GM18909 (cell line): Measurements from ENCODE around the gene KLHDC10.
"Not testable (repeated sequence)": the region's sequence is repeated elsewhere in the genome, so short reads cannot be mapped to it uniquely, and the experiment has no call there.

Experiments used
- ATAC-seq: cut with Tn5 transposase; IDR thresholded peaks from one replicate; pipeline ENCODE4 v1.9.1; 2021; ENCODE audit warnings: mild to moderate bottlenecking; ENCODE audit not compliant: unreplicated experiment, poor library complexity

Gene KLHDC10

DNA sequence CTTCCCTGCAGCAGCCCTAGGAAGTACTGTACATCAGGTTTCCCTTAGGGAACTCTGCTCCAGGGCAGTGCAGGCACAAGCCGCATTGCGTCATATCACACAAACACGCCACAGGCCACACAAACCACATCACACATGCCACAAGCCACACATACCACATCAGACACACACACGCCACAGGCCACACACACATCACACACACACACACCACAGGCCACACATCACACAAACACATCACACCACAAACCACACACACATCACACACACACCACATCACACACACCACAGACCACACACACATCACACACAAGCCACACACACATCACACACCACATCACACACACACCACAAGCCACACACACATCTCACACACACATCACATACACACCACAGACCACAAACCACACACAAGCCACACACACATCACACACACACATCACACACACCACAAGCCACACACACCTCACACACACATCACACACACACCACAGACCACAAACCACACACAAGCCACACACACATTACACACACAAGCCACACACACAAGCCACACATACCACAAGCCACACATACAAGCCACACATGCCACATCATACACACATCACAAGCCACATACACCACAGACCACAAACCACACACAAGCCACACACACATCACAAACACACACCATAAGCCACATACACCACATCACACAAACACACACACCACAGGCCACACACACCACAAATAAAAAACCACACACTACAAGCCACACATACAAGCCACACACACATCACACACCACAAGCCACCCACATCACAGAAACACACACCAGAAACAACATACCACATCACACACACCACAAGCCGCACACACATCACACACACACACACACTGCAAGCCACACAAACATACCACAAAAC, 81.5 kb downstream of the KLHDC10 start:
- ATAC-seq = no peak

DNA sequence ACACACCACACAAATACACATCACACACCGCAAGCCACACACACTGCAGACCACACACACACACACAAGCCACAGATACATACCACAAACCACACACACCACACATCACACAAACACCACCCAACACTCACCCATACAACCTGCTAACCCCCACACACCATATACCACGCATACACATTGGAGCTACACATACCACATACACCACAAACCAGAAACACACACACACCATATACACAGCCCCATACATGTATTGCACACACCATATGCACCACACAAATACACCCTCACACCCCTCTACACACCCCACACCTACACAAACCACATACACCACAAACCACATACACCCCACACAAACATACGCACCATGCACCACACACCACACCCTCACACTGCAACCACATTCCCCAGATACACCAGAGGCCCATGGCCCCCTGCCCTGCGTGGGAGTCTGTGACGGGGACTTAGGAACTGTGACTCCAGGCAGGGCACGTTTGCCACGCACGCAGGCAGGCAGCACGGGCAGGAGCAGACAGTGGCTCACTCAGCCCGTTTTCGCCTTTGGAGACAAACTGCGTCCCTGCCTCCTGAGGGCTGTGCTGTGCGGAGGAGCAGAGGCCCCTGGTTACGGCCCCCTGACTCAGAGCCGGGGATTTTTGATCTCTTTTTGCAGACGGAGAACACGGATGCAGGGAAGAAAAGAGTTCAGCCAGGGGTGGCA, 82.3 kb downstream of the KLHDC10 start:
- no peak for ATAC-seq

DNA sequence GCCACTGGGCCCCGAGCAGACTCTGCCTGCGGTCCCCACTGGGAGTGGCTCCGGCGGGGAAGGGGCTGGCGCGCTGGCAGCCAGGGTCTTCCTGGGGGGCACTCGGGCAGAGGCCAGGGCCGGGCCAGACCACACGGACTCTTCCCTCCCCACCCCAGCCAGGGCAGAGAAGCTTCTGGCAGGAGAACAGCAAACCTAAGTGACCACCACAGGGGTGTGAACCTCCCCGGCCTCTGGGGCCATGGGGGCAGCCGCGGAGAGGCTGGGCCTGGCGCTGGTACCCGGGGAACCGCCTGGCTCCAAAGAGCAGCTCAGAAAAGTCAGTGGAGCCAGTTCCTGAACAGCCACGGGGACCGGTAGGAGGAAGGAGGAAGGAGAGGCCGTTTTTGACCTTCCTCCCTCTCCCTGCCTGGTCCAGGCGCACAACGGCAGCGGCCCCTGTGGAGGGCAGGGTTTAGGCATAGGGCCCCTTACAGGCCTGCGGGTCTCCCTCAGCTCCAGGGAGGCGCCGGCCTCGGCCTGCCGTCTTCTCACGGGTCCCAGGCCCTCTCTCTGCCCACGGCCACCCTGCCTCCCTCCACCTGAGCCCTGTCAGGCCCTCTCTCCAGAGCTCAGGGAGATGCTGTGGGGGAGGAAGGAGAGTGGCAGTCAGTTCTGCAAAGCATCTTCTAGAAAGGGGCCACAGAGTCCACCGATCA, 83.0 kb downstream of the KLHDC10 start:
- ATAC-seq = no peak

DNA sequence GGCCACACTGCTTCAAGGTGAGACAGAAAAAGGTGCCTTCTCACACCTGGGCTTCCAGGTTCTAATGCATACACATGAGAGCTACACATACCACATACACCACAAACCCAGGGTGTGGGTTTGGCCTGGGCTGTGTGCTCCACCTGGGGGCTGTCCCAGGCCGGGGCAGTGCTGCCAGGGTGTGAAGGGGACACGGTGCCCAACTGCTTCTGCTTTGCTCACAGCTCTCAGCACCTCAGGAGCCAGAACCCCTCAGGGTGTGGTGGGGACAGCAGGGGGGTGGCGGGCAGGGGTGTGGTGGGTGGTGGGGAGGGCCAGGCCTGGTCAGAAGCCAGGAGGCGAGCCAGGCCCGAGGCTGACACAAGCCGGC, 83.8 kb downstream of the KLHDC10 start:
- no peak for ATAC-seq

DNA sequence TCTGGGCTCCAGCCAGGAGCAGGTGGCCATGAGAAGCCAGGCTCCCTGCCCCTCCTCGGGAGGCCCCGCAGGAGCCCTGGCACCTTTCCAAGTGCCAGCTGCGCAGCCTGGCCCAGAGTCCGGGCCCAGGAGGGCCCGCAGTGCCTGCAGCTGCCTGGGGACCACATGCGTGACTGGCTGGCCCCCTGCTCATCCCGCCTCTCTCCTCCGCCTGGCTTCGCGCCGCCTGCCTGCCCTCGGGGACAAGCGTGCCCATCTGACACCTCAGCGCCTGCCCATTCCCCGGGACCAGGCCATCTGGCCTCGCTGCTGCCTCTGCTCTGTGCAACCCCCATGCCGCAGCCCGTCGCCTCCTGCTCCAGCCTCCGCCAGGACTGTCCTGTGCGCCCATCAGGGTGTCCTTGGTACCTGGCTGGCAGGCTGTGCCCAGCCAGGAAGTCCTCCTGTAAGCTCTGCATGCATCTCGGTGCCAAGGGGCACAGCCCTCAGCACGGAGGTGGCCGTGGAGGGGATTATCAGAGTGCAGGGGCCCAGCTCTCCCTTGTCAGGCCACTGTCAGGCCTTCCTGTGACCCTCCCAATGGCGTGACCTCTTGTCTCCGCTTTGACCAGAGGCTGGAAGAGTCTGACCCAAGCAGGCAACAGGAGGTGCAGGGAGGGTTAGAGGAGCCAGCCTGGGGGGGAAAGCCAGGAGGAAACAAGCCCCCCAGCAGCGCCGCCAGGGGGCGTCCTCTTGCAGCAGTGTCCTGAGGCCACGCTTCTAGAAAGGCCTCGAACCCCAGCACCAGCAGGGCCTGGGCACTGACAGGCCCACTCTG, 84.4 kb downstream of the KLHDC10 start:
- ATAC-seq = no peak

DNA sequence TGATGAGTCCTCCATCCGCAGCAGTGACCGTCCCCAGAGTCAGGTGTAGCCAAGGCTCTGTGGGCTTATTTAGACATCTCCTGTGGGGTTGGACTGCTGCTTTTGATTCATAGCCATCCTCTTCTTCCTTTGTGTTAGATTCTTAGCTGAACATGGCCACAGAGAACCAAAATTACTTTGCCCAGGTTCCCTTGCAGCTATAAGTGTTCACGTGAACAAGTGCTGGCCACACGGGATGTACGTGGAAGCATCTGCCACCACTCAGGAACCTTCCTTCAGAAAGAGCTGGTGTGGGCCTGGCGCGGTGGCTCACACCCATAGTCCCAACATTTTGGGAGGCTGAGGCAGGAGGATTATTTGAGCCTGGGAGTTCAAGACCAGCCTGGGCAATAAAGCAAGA, 85.8 kb downstream of the KLHDC10 start:
- ATAC-seq = no peak

DNA sequence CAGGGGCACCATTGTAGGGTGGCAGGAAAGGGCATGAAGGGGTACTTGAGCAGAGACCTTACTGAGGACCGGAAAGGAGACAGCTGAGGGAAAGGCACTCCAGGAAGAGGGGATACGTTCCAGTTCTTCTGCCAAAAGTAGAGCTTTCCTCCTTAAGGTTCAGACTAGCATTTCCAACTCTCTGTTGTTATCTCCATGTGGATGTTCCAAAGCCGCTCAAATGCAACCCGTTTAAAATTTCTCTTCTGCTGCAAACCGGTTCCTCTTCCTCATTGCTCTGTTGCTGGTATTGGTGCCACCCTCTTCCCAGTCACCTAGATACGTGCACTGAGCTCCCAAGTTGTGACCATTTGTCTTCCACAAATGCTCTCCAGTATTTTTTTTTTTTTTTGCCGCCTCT, 87.4 kb downstream of the KLHDC10 start:
- ATAC-seq = no peak

DNA sequence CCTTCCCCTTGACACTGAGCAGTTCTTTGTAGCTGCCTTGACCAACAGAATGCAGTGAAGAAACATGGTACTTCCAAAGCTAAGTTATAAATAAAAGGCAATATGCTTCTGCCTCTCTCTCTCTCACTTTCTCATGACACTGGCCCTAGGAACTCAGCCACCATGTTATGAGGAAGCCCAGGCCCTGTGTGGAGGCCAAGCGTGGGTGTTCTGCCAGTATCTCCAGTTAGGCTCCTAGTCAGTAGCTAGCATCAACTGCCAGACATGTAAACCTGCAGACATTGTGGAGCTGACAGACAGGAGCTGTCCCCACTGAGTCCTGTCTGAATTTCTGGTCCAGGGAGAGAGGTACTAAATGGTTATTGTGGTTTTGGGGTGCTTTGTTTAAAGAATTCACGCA, 89.7 kb downstream of the KLHDC10 start:
- ATAC-seq = no peak

DNA sequence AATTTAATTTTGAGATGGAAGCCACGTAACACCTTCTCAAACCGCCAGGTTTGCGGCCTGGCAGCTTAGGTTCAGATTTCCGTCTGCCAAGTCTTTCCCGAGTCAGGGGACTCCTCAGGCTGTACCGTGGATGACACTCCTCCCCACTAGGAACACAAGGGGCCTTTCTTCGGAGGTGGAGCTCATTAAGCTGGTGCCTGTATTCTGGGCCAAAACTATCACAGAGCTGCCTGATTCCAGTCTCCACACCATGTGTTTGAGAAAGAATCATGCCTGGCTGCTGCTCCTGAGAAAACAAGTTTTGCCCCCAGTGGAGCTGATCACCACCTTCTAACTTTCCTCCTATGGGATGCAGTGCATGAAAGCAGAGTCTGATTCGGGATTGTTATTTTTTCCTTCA, 90.1 kb downstream of the KLHDC10 start:
- ATAC-seq = no peak

DNA sequence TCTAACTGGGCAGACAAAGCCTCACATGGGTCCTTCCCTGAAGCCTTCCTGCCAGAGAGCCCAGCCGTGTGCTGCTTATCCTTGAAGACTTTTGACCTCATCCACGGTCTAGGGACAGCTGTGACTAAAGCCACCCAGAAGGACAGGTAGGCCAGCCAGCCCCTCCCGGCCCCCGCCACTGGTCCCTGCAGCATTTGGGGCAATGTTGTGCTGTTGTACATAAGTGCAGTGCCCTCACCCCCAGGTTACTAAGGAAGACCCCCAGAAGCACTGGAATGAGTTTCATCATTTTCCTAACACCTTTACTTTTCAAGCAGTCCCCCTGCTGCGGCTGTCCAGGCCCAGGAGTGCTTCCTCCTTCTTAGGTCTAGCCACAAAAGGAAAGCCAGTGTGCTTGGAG, 91.9 kb downstream of the KLHDC10 start:
- ATAC-seq = no peak

DNA sequence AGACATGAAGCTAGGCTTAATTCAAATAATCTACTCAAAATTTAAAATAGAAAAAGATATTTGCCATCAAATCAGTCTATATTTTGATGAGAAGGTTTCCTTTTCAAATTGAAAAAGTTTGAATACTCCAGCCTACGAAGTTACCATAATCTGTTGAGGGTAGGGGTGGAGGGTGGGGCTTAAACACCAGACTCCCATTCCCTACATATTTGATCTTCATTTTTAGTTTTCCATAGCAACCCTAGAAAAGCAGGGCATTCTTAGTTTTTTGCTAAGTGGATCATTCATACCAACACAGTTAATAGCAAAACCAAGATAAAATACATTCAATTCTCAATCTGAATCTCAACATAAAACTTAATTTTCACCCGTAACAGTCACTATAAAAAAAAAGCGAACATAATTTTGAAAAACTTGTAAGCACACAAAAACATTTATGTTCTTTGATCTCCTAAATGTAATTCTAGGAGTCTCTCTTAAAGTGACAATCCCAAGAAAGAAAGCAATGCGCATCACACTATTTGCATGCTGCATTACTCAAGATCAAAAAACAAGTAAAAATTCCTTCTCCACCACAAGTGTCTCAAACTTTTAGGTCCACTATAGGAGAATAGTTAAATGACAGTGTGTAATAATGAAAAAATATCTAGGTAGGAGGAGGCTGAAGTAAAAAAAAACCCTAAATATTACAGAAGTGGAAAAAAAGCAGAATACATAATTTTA, 104.1 kb downstream of the KLHDC10 start:
- ATAC-seq = no peak

DNA sequence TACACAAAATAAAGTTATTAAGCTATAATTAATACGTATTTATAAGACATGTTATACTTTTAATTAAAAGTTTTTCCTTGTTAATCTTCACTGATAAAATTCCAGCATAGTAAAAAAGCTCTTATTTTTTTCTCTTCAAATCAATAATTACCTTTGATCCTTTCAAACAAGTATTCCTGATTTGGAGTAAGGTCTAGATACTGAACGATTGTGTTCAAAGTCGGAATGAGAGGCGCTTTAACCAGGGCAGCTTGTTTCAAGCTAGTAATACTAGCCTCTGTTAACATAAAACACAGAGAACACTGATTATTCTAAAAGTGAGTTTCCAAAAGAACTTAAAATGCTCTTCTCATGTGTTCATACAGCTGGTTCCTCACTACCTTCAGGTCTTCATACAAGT, 107.9 kb downstream of the KLHDC10 start:
- ATAC-seq = no peak

DNA sequence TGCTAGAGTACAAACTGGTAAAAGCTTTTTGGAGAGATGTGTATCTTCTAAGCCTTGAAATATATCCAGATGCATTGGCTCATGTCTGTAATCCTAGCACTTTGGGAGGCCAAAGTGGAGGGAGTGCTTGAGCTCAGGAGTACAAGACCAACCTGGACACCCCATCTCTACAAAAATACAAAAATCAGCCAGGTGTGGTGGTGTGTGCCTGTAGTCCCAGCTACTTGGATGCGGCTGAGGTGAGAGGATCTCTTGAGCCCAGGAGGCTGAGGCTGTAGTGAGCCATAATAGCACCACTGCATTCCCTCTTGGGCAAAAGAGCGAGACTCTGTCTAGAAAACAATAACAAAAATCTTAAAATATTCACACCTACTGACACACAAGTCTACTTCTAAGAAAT, 109.3 kb downstream of the KLHDC10 start:
- ATAC-seq = no peak

DNA sequence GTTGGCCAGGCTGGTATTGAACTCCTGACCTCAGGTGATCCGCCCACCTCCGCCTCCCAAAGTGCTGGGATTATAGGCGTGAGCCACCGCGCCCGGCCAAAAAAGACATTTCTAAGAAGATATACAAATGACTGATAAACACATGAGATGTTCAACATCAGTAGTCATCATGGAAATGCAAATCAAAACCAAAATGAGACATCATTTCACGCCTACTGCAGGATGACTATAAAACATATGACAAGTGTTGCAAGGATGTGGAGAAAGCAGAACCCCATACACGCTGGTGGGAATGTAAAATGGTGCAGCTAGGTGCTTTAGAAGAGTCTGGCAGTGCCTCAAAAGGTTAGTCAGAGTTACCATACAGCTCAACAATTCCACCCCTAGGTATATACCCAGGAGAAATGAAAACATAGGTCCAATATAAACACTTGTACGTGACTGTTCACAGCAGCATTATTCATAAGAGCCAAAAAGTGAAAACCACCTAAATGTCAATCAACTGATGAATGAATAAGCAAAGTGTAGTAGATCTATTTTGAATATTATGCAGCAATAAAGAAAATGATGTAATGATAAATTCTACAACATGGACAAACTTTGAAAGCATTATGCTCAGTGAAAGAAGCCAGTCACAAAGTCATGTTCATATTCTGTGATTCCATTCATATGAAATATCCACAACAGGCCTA, 110.4 kb downstream of the KLHDC10 start:
- ATAC-seq = no peak

DNA sequence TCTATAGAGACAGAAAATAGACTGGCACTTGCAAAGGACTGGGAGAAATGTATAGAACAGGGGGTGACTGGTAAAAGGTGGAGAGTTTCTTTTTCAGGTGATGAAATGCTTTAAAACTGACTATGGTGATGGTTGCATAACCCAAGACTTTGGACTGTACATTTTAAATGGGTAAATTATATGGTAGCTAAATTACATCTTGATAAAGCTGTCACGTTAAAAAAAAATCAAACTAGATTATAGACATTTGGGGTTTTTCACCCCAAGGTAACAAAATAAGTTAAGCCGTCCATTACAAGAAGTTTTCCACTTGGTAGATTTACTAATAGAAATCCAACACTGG, 110.9 kb downstream of the KLHDC10 start:
- no peak for ATAC-seq

DNA sequence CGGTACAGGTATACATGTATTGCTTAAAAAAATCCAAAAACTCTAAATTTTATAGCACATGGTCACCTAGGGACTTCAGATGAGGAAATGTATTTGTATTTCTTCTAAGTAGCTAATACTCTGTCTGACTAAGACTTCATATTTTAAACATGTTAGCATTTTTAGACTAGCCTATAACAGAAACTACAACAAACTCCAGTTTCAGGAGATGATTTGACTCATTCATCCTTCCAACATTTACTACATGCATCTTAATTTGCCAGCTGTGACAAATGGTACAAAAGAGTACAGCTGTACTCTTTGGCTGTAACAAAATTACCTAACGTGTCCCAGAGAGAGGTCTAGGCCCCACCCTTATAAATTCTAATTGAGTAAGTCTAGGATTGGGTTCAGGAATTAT, 112.7 kb downstream of the KLHDC10 start:
- peak; percentile 57 for ATAC-seq

DNA sequence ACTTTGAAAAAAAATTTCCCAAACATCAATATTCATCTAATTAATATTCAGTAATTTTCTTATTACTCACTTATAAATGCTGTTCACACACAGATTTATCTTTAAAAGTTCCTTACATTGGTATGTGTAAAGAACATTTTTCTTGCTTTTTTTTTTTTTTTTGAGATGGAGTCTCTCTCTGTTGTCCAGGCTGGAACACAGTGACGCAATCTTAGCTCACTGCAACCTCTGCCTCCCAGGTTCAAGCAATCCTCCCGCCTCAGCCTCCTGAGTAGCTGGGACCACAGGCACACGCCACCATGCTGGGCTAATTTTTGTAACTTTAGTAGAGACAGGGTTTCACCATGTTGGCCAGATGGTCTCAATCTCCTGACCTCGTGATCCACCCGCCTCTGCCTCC, 114.0 kb downstream of the KLHDC10 start:
- ATAC-seq = not testable (repeated sequence)
